ENCODE results near the gene COMP.

The COMP gene

GRCh38 chr19:18790566-18791314 is at the start of gene COMP:
Gene COMP, minus strand, starts transcription at chr19:18791305. Its CDS starts 36 bp downstream, at chr19:18791269.
- no peak for TF ChIP-seq CTCF (IDR thresholded peaks at IDR 0.05; ENCODE audit: low read depth, low read length)
- no peak within 1 kb of the TSS for H3K4me3 ChIP-seq (ENCODE audit: low read depth, low read length)
- no peak for DNase-seq (ENCODE audit: low read depth, low spot score)
- in situ Hi-C loops (cut with HindIII; ENCODE audit: low sequenced_read_pairs), result no loop called here

- TF ChIP-seq CTCF (IDR thresholded peaks at IDR 0.05; ENCODE audit: low read depth, low read length), result no peak
- DNase-seq (ENCODE audit: low read depth, low spot score), result no peak
- H3K4me3 ChIP-seq (ENCODE audit: low read depth, low read length), result no peak overlapping the region
- in situ Hi-C loops (cut with HindIII; ENCODE audit: low sequenced_read_pairs), result no loop called here
Observed at GRCh38 chr19:18840288-18841267, 49.5 kb upstream of the COMP start.

GRCh38 chr19:18839465-18840287 is 48.6 kb upstream of the COMP start:
- no peak for DNase-seq (ENCODE audit: low read depth, low spot score)
- in situ Hi-C loops (cut with HindIII; ENCODE audit: low sequenced_read_pairs), result no loop called here
- TF ChIP-seq CTCF (IDR thresholded peaks at IDR 0.05; ENCODE audit: low read depth, low read length), result no peak

GRCh38 chr19:18834644-18834984 is 43.5 kb upstream of the COMP start:
- TF ChIP-seq CTCF (IDR thresholded peaks at IDR 0.05; ENCODE audit: low read depth, low read length), result no peak
- no peak overlapping the region for H3K4me3 ChIP-seq (ENCODE audit: low read depth, low read length)
- DNase-seq (ENCODE audit: low read depth, low spot score), result no peak
- in situ Hi-C loops (cut with HindIII; ENCODE audit: low sequenced_read_pairs), result no loop called here

More at GRCh38 chr19:18839465-18840287, 48.6 kb upstream of the COMP start:
- no peak overlapping the region for H3K4me3 ChIP-seq (ENCODE audit: low read depth, low read length)

DNA sequence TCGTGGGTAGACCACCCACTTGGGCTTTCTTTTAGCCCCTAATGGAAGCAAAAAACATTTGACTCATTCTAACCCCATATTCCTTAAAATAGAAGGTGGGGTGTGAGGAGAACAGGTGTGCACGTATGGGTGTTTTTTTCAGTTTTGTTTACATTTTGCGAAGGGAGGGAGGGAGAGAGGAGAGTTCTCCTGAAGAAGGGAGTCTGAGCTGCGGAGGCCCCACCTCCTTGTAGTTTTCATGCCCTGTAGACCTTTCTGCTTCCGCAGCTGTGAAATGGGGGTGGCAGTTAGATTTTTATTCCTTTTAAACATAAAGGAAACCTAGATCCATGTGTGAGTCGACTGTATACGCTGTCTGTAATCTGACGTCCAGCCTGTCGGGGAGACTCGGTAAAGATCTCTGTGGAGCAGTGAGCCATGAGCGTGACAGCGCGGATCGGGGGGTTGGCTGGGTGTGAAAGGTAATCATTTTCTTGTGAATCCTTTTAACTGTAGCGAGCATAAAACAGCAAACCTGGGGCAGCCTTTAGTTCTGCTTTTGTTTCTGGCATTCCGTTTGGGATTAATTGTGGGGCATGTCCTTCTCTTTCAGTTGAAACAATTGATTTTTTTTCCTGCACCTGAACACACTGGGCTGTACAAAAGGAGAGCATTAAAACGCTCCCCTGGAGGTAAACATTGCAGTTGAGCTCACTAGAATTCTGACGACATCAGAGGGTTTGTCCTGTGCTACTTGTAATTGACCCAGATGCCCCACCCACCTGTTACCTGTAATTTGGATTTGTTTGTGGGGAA is 42.9 kb upstream of the COMP start:
- in situ Hi-C loops (cut with HindIII; ENCODE audit: low sequenced_read_pairs), result no loop called here
- no peak for TF ChIP-seq CTCF (IDR thresholded peaks at IDR 0.05; ENCODE audit: low read depth, low read length)
- peak overlapping the region; percentile 70 for H3K4me3 ChIP-seq (ENCODE audit: low read depth, low read length)
- no peak for DNase-seq (ENCODE audit: low read depth, low spot score)

Measured in astrocyte of the spinal cord (primary cell).